LHCN-M2 (cell line): ENCODE data around the gene USP17L15. TPM values are rescaled to one million over a fixed set of nuclear protein-coding genes. Genes with fewer than 3 reads are reported as not detected.
"Not testable (repeated sequence)": the region's sequence is repeated elsewhere in the genome, so short reads cannot be mapped to it uniquely, and the experiment has no call there.

Source experiments
- DNase-seq: peaks from one replicate; pipeline ENCODE4 v3.0.0-alpha.2; 2012; ENCODE audit warnings: low read depth
- polyA plus RNA-seq: library from polyadenylated mRNA; unstranded; fragments of >200 nt; gene quantifications from one replicate; pipeline ENCODE4 v1.2.1, GENCODE V29; 2012; ENCODE audit warnings: missing spikeins
- total RNA-seq: library from RNA; depleted of rRNA; stranded (reverse); fragments of >200 nt; gene quantifications from 2 replicates; pipeline ENCODE4 v1.2.3, GENCODE V29; 2014; rRNA removed

USP17L15 gene, protein sequence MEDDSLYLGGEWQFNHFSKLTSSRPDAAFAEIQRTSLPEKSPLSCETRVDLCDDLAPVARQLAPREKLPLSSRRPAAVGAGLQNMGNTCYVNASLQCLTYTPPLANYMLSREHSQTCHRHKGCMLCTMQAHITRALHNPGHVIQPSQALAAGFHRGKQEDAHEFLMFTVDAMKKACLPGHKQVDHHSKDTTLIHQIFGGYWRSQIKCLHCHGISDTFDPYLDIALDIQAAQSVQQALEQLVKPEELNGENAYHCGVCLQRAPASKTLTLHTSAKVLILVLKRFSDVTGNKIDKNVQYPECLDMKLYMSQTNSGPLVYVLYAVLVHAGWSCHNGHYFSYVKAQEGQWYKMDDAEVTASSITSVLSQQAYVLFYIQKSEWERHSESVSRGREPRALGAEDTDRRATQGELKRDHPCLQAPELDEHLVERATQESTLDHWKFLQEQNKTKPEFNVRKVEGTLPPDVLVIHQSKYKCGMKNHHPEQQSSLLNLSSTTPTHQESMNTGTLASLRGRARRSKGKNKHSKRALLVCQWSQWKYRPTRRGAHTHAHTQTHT
- total RNA-seq: not detected in 2 replicates
- not detected for polyA plus RNA-seq

- not testable (repeated sequence) for DNase-seq
Observed at GRCh38 chr4:9234085-9234484, at the start of gene USP17L15. Gene USP17L15, plus strand, starts transcription at chr4:9234385. Its CDS starts 0 bp downstream, at chr4:9234385.

GRCh38 chr4:9210357-9210756 lies 23.8 kb upstream of the USP17L15 start, which contains the start of gene USP17L10:
Gene USP17L10, plus strand, starts transcription at chr4:9210657. Its CDS starts 0 bp downstream, at chr4:9210657.
- DNase-seq: not testable (repeated sequence)

DNA sequence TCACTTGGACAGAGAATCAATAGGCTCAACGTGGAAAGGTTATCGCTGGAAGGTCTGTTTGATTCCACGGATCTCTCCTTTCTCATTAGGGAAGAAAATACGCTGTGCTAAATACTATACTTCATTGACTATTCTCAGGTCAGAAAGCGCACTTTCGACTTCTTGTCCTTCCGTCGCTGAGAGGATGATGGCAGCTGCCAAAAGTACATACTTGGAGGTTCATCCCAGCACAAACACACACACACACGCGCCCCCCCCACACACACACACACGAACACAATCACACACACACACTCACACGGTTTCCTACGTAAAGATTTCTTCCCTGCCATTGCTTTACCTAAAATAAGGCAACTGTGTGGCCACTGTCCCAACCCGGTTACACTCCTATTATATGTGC lies 19.5 kb upstream of the USP17L15 start:
- DNase-seq: not testable (repeated sequence)

DNA sequence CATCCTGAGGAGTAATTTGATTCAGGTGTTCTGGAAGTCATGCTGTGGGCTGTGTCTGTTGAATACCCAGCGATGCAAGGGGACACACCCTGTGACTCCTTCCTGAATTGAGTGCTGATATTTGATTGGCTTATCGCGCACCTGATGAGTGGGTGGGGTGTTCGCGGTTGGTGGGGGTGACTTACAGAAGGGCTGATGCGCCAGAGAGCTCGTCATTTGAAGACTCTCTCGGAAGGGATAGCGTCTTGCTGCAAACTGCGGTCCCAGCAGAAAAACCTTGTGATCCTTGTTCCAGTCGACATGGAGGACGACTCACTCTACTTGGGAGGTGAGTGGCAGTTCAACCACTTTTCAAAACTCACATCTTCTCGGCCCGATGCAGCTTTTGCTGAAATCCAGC lies 19.1 kb upstream of the USP17L15 start, which contains the start of gene USP17L11:
Gene USP17L11, plus strand, starts transcription at position 301 of the 400 bp plus-strand sequence. Its CDS starts 0 bp downstream, at position 301.
- not testable (repeated sequence) for DNase-seq

DNA sequence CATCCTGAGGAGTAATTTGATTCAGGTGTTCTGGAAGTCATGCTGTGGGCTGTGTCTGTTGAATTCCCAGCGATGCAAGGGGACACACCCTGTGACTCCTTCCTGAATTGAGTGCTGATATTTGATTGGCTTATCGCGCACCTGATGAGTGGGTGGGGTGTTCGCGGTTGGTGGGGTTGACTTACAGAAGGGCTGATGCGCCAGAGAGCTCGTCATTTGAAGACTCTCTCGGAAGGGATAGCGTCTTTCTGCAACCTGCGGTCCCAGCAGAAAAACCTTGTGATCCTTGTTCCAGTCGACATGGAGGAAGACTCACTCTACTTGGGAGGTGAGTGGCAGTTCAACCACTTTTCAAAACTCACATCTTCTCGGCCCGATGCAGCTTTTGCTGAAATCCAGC lies 14.3 kb upstream of the USP17L15 start, which contains the start of gene USP17L12:
Gene USP17L12, plus strand, starts transcription at position 301 of the 400 bp plus-strand sequence. Its CDS starts 0 bp downstream, at position 301.
- DNase-seq: not testable (repeated sequence)

GRCh38 chr4:9224596-9224995 lies 9.6 kb upstream of the USP17L15 start, which contains the start of gene USP17L13:
Gene USP17L13, plus strand, starts transcription at chr4:9224896. Its CDS starts 0 bp downstream, at chr4:9224896.
- not testable (repeated sequence) for DNase-seq

DNA sequence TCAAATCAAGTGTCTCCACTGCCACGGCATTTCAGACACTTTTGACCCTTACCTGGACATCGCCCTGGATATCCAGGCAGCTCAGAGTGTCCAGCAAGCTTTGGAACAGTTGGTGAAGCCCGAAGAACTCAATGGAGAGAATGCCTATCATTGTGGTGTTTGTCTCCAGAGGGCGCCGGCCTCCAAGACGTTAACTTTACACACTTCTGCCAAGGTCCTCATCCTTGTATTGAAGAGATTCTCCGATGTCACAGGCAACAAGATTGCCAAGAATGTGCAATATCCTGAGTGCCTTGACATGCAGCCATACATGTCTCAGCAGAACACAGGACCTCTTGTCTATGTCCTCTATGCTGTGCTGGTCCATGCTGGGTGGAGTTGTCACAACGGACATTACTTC lies 3.9 kb upstream of the USP17L15 start:
- not testable (repeated sequence) for DNase-seq

DNA sequence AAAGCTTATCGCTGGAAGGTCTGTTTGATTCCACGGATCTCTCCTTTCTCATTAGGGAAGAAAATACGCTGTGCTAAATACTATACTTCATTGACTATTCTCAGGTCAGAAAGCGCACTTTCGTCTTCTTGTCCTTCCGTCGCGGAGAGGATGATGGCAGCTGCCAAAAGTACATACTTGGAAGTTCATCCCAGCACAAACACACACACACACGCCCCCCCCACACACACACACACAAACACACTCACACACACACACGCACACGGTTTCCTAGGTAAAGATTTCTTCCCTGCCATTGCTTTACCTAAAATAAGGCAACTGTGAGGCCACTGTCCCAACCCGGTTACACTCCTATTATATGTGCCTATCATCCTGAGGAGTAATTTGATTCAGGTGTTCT lies 4.3 kb downstream of the USP17L15 start:
- not testable (repeated sequence) for DNase-seq

GRCh38 chr4:9243579-9243978 lies 9.4 kb downstream of the USP17L15 start, which contains the start of gene USP17L17:
Gene USP17L17, plus strand, starts transcription at chr4:9243879. Its CDS starts 0 bp downstream, at chr4:9243879.
- DNase-seq: not testable (repeated sequence)

- not testable (repeated sequence) for DNase-seq
Observed at GRCh38 chr4:9247953-9248680, 13.9 kb downstream of the USP17L15 start, which contains the start of gene USP17L18. Gene USP17L18, plus strand, starts transcription at chr4:9248630. Its CDS starts 0 bp downstream, at chr4:9248630.

DNA sequence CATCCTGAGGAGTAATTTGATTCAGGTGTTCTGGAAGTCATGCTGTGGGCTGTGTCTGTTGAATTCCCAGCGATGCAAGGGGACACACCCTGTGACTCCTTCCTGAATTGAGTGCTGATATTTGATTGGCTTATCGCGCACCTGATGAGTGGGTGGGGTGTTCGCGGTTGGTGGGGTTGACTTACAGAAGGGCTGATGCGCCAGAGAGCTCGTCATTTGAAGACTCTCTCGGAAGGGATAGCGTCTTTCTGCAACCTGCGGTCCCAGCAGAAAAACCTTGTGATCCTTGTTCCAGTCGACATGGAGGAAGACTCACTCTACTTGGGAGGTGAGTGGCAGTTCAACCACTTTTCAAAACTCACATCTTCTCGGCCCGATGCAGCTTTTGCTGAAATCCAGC lies 18.9 kb downstream of the USP17L15 start, which contains the start of gene USP17L19:
Gene USP17L19, plus strand, starts transcription at position 301 of the 400 bp plus-strand sequence. Its CDS starts 0 bp downstream, at position 301.
- DNase-seq: not testable (repeated sequence)

- DNase-seq: not testable (repeated sequence)
Observed at GRCh38 chr4:9257824-9258223, 23.6 kb downstream of the USP17L15 start, which contains the start of gene USP17L20. Gene USP17L20, plus strand, starts transcription at chr4:9258124. Its CDS starts 0 bp downstream, at chr4:9258124.

DNA sequence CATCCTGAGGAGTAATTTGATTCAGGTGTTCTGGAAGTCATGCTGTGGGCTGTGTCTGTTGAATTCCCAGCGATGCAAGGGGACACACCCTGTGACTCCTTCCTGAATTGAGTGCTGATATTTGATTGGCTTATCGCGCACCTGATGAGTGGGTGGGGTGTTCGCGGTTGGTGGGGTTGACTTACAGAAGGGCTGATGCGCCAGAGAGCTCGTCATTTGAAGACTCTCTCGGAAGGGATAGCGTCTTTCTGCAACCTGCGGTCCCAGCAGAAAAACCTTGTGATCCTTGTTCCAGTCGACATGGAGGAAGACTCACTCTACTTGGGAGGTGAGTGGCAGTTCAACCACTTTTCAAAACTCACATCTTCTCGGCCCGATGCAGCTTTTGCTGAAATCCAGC lies 28.4 kb downstream of the USP17L15 start, which contains the start of gene USP17L21:
Gene USP17L21, plus strand, starts transcription at position 301 of the 400 bp plus-strand sequence. Its CDS starts 0 bp downstream, at position 301.
- DNase-seq: not testable (repeated sequence)

DNA sequence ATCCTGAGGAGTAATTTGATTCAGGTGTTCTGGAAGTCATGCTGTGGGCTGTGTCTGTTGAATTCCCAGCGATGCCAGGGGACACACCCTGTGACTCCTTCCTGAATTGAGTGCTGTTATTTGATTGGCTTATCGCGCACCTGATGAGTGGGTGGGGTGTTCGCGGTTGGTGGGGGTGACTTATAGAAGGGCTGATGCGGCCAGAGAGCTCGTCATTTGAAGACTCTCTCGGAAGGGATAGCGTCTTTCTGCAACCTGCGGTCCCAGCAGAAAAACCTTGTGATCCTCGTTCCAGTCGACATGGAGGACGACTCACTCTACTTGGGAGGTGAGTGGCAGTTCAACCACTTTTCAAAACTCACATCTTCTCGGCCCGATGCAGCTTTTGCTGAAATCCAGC lies 33.1 kb downstream of the USP17L15 start, which contains the start of gene USP17L22:
Gene USP17L22, plus strand, starts transcription at position 301 of the 400 bp plus-strand sequence. Its CDS starts 0 bp downstream, at position 301.
- DNase-seq: not testable (repeated sequence)

DNA sequence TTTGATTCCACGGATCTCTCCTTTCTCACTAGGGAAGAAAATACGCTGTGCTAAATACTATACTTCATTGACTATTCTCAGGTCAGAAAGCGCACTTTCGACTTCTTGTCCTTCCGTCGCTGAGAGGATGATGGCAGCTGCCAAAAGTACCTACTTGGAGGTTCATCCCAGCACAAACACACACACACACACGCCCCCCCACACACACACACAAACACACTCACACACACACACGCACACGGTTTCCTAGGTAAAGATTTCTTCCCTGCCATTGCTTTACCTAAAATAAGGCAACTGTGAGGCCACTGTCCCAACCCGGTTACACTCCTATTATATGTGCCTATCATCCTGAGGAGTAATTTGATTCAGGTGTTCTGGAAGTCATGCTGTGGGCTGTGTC lies 37.5 kb downstream of the USP17L15 start:
- not testable (repeated sequence) for DNase-seq

Other genes with a start within 250 kb of the USP17L15 start
- not detected in 2 replicates for gene FAM90A26, start 64.0 kb upstream of the USP17L15 start, total RNA-seq
- gene USP17L10, start 23.7 kb upstream of the USP17L15 start, total RNA-seq: not detected in 2 replicates
- gene USP17L11, start 19.0 kb upstream of the USP17L15 start, total RNA-seq: not detected in 2 replicates
- gene USP17L12, start 14.2 kb upstream of the USP17L15 start, total RNA-seq: not detected in 2 replicates
- gene USP17L13, start 9.5 kb upstream of the USP17L15 start, total RNA-seq: not detected in 2 replicates
- gene USP17L17, start 9.5 kb downstream of the USP17L15 start, total RNA-seq: not detected in 2 replicates
- not detected in 2 replicates for gene USP17L18, start 14.2 kb downstream of the USP17L15 start, total RNA-seq
- gene USP17L19, start 19.0 kb downstream of the USP17L15 start, total RNA-seq: not detected in 2 replicates
- not detected in 2 replicates for gene USP17L20, start 23.7 kb downstream of the USP17L15 start, total RNA-seq
- gene USP17L21, start 28.5 kb downstream of the USP17L15 start, total RNA-seq: not detected in 2 replicates
- gene USP17L22, start 33.2 kb downstream of the USP17L15 start, total RNA-seq: not detected in 2 replicates
- gene USP17L24, start 90.8 kb downstream of the USP17L15 start, total RNA-seq: not detected in 2 replicates
- gene USP17L25, start 95.5 kb downstream of the USP17L15 start, total RNA-seq: not detected in 2 replicates
- gene USP17L26, start 100.3 kb downstream of the USP17L15 start, total RNA-seq: not detected in 2 replicates
- not detected in 2 replicates for gene USP17L5, start 105.0 kb downstream of the USP17L15 start, total RNA-seq
- gene USP17L27, start 109.8 kb downstream of the USP17L15 start, total RNA-seq: not detected in 2 replicates
- gene USP17L28, start 114.5 kb downstream of the USP17L15 start, total RNA-seq: not detected in 2 replicates
- gene USP17L29, start 119.3 kb downstream of the USP17L15 start, total RNA-seq: not detected in 2 replicates
- not detected in 2 replicates for gene USP17L30, start 128.7 kb downstream of the USP17L15 start, total RNA-seq
- gene DEFB131A, start 210.0 kb downstream of the USP17L15 start, total RNA-seq: not detected in 2 replicates